Cortex of kidney (tissue), 1 donor: ENCODE results near the gene PIGBOS1.
"Not testable (repeated sequence)": the region's sequence is repeated elsewhere in the genome, so short reads cannot be mapped to it uniquely, and the experiment has no call there.

Experiments used
- DNase-seq: peaks from one replicate; lab custom pipeline; 2025; lab: John Stamatoyannopoulos, UW

Gene PIGBOS1

GRCh38 chr15:55318588-55319494 lies at the start of gene PIGBOS1, which contains the start of gene PIGB:
TSS of gene PIGBOS1 (minus strand) at chr15:55319123. CDS start at chr15:55317792, 1,331 bp downstream.
TSS of gene PIGB (plus strand) at chr15:55319222. CDS start at chr15:55319251, 29 bp downstream.
- DNase-seq, result no peak

GRCh38 chr15:55366981-55367380 lies 48.1 kb upstream of the PIGBOS1 start:
- no peak for DNase-seq

GRCh38 chr15:55362641-55363040 lies 43.7 kb upstream of the PIGBOS1 start:
- DNase-seq, result no peak

GRCh38 chr15:55361048-55361447 lies 42.1 kb upstream of the PIGBOS1 start:
- DNase-seq, result no peak

GRCh38 chr15:55360256-55360655 lies 41.3 kb upstream of the PIGBOS1 start:
- no peak for DNase-seq

GRCh38 chr15:55358471-55358870 lies 39.5 kb upstream of the PIGBOS1 start:
- no peak for DNase-seq

GRCh38 chr15:55357774-55358173 lies 38.9 kb upstream of the PIGBOS1 start:
- DNase-seq, result no peak

- DNase-seq, result no peak
Observed at GRCh38 chr15:55356985-55357585, 38.2 kb upstream of the PIGBOS1 start.

GRCh38 chr15:55353025-55353424 lies 34.1 kb upstream of the PIGBOS1 start:
- no peak for DNase-seq

GRCh38 chr15:55349282-55349681 lies 30.4 kb upstream of the PIGBOS1 start:
- no peak for DNase-seq

- DNase-seq, result no peak
Observed at GRCh38 chr15:55348281-55348778, 29.4 kb upstream of the PIGBOS1 start.

- DNase-seq, result no peak
Observed at GRCh38 chr15:55344206-55344605, 25.3 kb upstream of the PIGBOS1 start.

- DNase-seq, result no peak
Observed at GRCh38 chr15:55343168-55343567, 24.2 kb upstream of the PIGBOS1 start.

GRCh38 chr15:55337160-55337559 lies 18.2 kb upstream of the PIGBOS1 start:
- DNase-seq, result no peak

GRCh38 chr15:55334997-55335396 lies 16.1 kb upstream of the PIGBOS1 start:
- DNase-seq, result no peak

- no peak for DNase-seq
Observed at GRCh38 chr15:55334371-55334770, 15.4 kb upstream of the PIGBOS1 start.

GRCh38 chr15:55327387-55327786 lies 8.5 kb upstream of the PIGBOS1 start:
- no peak for DNase-seq

GRCh38 chr15:55322467-55322866 lies 3.5 kb upstream of the PIGBOS1 start:
- DNase-seq, result no peak

- DNase-seq, result no peak
Observed at GRCh38 chr15:55320963-55321362, 2.0 kb upstream of the PIGBOS1 start.

GRCh38 chr15:55320238-55320550 lies 1.3 kb upstream of the PIGBOS1 start:
- DNase-seq, result no peak

- DNase-seq, result no peak
Observed at GRCh38 chr15:55319537-55320237, 764 bp upstream of the PIGBOS1 start.

- not testable (repeated sequence) for DNase-seq
Observed at GRCh38 chr15:55302801-55303200, 16.1 kb downstream of the PIGBOS1 start.

GRCh38 chr15:55297315-55297714 lies 21.6 kb downstream of the PIGBOS1 start:
- no peak for DNase-seq
